ENCODE results near the gene DEFB114.

- TF ChIP-seq CTCF (IDR thresholded peaks at IDR 0.05) (no peak), EP300 (IDR thresholded peaks at IDR 0.05) (no peak)
Observed at GRCh38 chr6:49969605-49970004, 5.6 kb upstream of the DEFB114 start, which contains the start of gene DEFB113.

Data from upper lobe of left lung (tissue), 4 donors.